GM20431 (cell line): ENCODE results near the gene TRMT61A.
"Not testable (repeated sequence)": the region's sequence is repeated elsewhere in the genome, so short reads cannot be mapped to it uniquely, and the experiment has no call there.

Source experiments
- in situ Hi-C: fragments of 300-500 bp; cut with MseI, MboI; formaldehyde crosslinking; loops from one replicate; pipeline ENCODE4 v1.15.0; 2020; ENCODE audit warnings: low sequenced_read_pairs; ENCODE audit not compliant: unreplicated experiment

The TRMT61A gene

DNA sequence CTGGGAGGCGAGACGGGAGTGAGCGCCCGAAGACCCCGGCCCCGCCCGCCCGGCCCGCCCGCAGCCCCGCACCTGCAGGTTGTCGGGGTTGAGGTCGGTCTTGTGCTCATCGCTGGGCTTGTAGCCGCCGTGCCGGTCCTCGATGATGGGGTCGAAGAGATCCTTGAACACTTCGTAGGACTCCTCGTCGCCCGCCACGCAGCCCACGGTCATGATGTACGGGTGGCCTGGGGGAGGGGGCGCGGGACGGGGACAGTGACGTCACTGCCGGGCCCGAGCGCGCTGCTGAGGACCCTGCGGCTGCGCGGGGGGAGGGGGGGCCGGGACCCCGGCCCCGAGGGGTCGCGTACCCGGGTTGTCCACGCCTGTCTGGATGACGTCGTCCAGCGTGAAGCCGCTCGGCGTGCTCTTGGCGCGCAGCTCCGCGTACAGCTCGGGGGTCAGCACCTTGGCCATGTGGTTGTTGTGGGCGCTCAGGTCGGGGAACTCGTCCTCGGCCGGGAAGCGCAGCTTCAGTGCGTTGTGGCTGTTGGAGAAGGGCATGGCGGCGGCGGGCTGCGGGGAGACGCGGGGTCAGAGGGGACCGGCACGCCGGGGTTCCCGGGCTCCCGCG, 6.9 kb upstream of the TRMT61A start:
- in situ Hi-C loops, result no loop called here

DNA sequence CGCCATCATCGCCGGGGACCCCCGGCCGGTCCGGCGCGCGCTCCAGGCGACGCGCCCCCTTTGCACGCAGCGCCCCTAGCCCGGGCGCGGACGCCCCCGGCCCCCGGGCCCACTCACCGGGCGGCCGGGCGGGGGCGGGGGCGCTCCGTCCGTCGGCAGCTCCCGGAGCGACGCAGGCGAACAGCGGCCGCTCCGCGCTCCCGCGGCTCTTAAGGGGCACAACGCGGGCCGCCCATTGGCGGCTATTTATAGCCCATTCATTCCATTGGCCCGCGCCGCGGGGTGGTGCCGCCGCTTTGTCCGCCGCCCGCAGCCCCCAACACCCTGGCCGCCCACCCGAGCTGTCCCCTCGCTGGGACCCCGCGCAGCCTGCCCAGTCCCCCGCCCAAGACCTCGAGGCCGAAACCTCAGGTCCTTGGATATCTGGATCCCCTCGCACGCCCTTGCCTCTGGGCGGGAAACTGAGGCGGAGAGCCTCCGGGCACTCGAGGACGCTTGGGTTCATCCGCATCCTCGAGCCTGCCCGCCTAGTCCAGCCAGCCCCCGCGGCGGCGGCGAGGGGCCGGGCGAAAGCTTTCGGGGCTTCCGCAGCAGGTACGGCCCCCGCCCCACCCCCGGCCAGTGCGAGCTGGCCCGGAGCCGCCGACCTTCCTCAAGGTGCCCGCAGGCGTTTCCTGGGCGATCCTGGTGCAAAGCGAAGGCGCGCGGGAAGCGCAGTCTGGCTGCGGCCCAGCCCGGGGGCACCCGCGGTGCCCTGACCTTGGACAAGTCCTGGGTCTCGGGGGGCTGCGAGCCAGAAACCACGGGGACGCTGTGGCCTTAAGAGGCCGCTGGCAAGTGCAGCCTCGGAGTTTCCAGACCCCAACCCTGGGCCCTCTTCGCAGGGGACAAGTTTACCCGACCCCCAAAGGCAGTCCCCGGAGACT, 6.1 kb upstream of the TRMT61A start, which contains the start of gene CKB:
CKB (minus strand) TSS at position 182 of the 926 bp plus-strand sequence. CDS start 337 bp downstream, outside the sequence.
- in situ Hi-C loops, result no loop called here

DNA sequence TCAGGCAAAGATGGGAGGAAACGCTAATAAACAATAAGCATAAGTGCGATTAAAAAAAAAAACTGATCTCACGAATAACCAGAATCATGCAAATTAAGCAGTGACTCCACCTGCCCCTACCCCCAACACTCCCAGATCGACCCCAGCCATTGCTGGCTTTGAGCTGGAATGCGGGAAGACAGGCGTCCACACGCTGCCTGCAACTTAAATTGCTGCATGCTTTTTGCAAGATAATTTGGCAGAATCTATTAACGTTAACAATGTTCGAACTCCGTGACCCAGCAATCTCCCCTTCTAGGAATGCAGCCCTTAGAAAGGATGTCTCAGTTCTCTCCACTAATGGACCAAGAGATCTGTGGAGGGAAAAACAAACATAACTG, 5.4 kb upstream of the TRMT61A start:
- in situ Hi-C loops, result no loop called here

DNA sequence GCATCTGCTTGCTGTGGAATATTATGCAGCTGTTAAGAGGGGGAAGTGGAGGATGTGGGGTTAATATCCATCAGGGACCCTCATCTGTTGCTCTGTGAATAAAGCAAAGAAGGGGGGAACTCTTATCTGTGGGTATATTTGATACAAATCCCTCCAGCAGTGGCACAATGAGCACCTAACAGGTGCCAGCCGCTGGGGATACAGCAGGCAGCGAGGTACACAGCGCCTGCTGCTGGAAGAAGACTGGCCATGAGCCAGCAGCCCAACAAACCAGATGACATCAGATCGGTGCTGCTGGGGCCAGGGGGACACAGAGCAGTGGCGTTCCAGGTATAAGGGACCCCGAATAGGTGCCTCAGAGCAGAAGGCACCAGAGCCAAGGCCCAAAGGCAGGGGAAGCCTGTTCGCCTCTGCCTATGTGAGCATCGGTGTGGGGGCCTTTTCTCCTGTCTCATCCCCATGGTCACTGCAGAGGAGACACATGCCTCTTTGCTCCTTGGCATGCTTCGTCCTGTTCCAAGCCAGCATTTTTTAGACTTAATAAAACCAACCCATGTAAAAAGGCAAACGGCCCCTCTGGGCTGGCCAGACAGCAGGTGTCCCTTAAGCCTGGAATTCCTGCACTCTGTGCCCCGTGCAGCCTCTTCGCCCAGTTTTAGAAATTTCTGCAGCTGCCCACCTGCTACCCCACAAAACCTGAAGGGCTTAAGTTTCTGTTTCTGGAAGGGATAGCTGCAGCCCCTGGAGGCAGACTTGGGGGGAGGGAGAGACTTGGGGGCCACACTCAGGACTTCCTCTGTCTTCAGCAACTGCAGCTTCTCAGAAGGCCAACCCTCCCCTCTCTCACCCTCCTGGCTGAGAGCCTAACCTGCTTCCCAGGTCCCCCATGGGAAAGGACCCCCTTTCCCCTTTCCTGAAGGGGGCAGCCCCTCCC, 4.7 kb upstream of the TRMT61A start:
- in situ Hi-C loops, result no loop called here

DNA sequence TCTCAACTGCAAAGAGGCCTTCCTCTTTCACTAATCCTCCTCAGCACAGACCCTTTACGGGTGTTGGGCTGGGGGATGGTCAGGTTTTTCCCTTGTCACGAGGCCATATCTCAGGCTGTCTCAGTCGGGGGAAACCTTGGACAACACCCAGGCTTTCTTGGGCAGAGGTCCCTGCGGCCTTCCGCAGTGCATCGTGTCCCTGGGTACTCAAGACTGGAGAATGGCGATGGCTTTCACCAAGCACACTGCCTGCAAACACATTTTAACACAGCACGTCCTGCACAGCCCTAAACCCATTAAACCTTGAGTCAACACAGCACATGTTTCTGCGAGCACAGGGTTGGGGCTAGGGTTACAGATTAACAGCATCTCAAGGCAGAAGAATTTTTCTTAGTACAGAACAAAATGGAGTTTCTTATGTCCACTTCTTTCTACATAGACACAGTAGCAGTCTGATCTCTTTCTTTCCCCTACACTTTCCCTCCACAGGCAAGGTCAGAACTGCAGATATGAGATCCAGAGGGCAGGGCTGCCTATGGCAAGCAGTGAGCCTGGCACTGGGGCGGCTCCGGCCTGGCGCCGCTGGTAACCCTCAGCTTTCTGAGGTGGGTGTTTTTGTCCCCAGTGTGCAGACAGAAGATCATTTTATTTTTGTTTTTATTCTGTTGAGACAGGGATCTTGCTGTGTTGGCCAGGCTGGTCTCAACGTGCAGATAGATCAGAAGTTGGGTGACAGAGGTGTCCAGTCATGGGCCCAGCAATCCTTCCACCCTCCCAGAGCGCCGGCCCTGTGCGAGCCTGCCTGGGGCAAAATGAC, 3.4 kb upstream of the TRMT61A start:
- in situ Hi-C loops, result not testable (repeated sequence)

DNA sequence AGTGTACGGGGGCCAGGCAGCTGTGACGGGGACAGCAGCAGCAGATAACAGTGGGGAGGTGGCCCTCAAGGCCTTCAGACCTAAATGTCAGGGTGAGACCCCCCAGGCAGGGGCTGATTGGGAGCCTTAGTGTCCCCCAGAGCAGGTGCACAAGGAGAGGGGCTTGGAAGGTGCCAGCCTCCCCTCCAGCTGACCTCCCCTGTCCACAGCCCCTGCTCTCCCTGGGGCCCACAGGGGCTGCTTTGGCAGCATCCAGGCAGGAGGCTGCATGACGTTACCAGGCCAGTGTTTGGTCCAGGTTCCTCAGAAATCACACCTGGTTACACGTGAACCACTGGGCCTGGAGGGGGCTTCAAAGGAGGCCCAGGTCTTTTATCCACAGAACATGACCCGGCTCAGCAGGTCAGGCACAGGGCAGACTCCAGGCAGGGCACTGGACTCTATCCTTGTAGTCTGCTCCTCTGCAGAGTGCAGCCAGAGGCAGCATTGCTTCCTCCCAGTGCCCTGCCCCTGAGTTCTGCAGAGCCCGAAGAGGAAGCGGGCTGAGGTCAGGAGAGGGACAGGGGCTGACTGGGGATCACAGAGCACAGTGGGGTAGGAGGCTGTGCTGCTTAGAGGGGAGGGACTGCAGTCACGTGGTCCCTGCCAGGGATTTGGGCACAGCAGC, 2.6 kb upstream of the TRMT61A start:
- in situ Hi-C loops, result no loop called here

DNA sequence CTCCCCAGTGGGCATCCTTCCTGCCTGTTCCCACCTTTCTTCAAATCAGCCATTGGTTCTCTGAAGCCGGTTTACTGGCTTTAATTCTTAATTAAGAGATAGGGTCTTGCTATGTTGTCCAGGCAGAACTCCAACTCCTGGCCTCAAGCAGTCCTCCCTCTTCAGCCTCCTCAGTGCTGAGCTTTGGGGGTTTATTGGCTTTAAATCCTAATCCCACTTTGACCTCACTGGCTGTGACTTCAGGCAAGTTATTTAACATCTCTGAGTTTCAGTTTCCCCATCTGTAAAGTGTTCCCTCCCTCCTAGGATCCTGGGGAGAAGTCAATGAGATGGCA, 2.1 kb upstream of the TRMT61A start:
- in situ Hi-C loops, result no loop called here

DNA sequence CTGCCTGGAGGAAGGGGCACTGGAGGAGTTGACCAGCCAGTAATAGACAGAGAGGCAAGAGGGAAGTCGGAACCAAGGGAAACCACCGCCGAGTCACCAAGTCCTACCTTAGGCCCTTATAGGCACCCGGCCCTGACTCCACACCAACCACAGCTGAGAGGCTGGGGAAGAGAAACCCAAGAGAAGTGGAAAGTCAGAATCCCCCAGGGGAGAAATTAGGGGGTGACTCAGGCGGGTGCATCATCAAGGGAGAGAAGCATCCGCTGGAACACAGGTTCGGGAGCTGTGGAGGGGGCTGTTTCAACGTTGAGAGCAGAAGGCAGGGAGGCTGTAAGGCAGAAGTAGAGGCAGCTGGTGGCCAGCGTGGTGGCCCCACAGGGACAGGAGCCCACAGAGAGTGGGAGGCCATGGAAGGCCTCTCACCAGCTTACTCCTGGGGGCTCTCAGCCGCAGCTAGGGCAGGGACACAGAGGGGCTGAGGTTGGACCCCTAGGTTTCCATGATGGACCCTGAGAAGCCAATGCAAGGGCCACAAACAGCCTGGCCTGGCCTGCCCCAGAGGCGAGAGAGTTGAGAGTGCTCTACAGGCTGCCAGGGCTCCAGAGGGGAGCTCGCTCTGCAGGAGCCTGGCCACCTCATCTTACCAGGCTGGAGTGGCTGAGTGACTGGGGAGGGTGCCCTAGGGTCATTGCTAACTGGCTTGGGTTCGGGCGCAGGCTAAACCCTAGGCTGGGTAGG, 1.4 kb upstream of the TRMT61A start:
- in situ Hi-C loops, result no loop called here

DNA sequence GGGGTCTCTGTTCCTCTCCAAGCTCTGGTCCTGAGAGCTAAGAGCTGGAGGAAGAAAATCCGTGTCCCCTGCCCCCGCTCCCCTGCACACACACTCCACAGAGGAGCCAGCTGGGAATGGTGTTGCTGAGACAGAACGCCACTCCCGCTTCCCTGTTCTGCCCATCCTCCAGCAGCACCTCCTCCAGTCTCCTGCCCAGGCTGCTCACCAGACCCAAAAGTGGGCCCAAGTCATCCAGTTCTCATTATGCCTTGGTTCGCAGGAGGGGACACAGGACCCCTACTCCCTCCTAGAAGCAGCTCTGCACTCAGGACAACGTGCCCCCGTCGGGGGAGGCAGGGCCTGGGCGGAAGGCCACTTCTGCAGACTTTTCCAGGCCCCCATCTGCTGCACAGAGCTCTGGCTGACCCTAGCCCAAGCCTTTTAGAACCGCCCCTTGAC, 830 bp upstream of the TRMT61A start:
- in situ Hi-C loops, result no loop called here

DNA sequence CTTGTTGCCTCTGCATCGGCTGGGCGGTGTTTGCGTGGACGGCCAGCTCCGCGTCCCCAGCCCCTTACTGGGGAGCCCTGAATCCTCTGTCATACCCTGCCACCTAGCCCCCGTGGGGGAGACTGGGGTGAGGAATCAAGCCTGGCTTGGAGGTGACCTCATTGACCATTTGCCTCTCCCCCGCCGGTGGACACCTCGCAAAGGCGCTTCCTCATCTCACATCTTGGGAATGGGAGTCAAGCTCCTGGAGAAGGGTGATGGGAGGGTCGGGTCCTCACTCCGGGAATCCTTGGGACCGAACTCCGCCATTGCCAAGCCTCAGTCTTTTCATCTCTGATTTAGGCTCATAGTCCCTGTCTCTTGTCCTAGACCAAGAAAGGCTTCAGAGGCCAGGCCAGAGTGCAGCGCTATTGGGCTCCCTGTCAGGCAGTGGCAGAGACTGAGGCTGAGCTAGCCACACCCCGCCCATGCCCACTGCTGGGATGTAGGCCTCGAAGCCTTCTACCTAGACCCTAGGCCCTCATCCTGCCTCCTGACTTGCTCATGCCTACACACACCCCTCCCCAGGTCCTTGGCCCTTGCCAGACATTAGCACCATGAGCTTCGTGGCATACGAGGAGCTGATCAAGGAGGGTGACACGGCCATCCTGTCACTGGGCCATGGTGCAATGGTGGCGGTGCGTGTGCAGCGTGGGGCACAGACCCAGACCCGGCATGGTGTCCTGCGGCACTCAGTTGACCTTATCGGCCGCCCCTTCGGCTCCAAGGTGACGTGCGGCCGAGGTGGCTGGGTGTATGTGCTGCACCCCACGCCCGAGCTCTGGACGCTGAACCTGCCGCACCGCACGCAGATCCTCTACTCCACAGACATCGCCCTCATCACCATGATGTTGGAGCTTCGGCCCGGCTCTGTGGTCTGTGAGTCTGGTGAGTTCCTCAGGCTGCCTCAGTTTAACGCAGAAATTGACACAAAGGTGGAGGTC, 678 bp downstream of the TRMT61A start:
- in situ Hi-C loops, result no loop called here

DNA sequence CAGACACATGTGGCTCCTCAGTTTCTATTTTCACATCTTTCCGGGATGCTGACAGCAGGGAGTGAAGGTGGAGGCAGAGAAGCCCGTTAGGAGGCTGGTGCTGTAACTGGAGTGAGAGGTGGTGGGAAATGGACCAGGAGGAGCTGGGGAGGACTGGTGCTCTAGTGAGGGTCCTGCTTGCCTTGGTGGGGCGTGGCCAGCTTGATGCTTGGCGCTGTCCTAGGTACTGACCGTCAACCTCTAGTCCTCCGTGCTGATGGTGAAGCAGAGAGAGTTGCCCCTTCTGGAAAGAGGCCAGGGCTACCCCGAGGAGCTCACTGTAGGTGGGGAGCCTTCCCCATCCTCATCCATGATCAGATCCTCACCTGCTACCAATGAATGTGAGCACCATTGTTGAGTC, 1.4 kb downstream of the TRMT61A start:
- in situ Hi-C loops, result no loop called here

DNA sequence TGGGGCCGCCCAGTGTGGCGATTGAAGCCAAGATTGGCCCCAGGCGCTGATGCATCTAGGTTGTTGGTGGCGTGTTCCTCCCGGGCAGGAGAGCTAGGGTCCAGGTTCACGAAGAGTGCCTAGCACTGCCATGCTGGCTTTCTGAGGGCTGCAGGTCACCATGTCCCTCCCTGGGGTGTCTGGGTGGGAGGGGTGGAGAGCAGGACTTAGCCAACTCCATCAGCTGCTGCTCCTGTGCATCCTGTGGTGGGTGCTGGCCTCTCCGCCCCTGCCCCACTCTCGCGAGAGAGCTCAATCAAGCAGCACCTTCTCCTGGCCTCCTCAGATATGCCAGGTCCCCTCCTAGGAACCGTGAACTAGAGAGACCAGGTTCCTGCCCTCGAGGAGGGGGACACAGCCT, 1.8 kb downstream of the TRMT61A start:
- in situ Hi-C loops, result no loop called here

DNA sequence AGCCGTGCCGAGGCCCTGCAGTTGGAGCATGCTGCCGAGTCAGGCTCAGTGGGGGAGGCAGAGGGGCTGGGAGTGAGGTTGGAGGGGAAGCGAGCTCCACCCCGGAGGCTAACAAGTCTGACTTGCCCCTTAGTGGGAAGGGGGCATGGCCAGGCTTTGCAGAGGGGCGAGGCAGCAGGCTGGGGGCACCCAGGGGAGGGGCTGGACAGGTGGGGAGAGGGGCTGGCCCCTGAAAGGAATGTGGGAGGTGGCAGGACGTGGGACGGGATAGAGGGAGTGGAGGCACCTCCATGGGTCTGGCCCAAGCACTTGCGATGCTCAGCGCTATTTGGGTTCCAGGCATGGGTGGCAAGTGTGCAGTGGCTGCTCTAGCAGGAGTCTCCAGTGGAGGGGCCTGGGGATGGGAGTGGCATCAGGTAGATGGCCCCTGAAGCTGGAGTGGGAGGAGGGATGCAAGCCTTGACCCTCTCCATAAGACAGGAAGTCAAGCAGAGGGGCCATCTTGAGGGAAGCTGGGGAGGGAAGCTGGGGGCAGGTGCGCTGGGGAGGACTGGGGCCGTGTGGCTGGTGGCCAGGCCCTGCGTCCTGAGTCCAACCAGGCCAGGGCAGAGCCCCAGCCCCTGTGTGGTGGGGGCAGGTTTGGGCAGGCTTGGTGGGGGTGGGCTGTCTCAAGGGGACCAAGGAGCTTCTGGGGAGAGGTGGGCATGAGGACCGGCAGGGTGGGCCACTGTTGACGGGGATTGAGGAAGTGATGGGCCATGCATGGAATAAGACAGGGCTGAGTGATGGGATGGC, 2.6 kb downstream of the TRMT61A start:
- in situ Hi-C loops, result no loop called here

DNA sequence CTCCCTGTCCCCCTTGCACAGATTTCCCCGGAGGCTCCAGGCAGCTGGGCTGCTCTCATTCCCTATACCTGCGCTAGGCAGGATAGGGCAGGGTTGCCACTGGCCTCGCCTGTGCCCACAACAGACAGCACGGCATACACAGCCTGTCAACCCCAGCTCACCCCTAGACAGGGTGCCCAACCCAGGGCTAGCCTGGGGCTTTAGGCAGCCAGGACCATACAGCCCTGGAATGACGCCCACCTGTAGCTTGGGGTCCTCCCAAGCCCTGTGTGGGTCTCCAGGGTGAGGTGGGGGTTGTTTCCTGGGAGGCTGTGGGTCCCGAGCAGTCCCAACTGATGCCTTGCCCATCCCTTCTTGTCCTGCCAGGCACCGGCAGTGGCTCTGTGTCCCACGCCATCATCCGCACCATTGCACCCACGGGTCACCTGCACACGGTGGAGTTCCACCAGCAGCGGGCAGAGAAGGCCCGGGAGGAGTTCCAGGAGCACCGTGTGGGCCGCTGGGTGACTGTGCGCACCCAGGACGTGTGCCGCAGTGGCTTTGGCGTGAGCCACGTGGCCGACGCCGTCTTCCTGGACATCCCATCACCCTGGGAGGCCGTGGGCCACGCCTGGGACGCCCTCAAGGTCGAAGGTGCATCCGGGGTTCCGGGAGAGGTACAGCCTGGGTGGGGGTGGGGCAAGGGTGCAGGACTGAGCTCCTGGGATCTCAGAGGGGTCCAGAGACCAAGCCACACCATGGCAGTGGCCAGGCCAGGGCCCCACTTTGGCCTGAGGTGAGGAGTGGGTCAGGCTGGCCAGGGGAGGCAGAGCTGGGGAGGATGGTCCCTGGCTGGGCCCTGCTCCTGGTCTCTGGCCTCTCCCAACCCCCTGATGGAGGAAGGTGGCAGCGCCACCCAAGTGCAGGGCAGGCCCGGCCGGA, 3.5 kb downstream of the TRMT61A start:
- in situ Hi-C loops, result no loop called here

DNA sequence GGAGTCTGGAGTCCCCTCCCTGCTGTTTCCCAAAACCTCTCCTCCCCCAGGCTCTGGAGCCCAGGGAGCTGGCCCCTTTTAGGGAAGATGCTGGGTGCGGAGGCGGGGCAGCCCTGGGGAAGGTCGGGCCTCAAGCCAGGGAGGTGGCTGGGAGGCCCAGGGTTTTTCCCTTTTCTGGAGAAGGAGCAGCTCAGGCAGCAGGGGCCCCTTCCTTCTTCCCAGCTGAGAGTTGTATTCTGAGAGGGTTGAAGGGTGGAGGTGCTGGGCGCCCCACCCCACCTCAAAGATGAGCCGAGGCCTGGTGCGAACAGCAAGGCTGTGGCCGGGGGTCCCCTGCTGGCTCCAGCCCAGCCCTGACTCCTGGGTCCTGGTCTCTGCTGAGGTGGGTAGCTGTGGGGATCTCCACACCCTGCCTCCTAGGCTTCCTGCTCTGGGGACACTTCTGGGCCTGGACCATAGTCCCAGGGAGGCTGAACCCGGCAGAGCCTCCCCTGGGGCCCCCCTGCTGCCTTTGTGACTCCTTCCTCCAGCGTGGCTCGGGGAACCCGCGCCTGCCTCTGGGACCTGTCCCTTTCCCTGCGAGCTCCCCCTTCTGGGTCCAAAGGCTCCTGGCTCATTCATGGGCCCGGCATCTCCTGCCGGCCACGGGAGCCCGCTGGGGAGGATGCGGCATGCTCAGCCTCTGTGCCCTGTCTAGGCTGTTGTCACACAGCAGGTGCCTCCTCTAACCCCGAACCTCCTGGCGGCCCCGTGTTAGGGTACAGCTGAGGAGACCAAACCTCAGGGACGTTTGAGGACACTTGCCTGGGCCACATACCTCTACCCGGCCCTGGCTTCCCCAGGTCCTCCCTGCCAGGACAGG, 4.4 kb downstream of the TRMT61A start:
- in situ Hi-C loops, result no loop called here
